Fibroblast of skin of right biceps (primary cell): Measurements from ENCODE around the gene ITPR2.

Experiments used
- DNase-seq: peaks from one replicate; pipeline ENCODE4 v3.0.0-alpha.2; 2013

ITPR2 gene

DNA sequence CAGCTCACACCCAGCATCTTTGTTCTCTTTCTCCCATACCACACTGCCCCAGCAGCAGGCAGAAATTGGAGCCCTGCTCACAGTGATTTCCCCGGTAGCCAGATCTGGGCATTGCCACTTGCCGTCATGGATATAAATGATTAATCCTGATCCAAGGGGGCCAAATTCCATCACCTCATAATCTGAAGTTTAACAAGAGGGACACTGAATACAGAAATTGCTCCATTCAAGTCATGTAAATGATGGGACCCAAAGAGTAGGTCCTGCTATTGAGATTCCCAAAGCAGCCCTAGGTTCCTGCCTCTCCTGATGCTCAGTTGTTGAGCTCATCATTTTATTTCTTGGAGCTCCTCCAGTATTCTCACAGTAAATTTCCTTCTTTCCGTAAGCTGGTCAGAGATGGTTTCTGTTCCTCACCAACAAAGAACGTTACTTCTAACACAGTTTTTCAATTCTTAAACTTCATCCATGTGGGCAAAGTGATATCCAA lies 11.7 kb downstream of the ITPR2 start:
- DNase-seq = peak; percentile 37

DNA sequence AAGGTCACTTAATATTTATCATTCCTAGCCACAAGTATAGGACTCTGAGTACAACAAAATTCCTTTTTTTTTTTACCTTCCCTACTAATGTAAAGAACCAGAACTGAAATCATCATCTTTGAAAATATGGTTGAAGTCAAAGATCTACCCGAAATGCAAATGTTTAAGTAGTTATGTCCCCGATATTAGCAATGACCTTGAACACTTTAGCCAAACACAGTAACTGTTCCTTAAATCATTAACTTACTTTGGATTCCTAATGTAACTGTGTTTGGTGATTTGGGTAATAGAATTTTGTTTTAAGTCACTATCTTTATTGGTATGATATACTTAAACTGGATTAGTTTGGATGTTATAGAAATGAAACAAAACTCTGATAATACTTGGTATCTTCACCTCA lies 14.4 kb downstream of the ITPR2 start:
- no peak for DNase-seq

DNA sequence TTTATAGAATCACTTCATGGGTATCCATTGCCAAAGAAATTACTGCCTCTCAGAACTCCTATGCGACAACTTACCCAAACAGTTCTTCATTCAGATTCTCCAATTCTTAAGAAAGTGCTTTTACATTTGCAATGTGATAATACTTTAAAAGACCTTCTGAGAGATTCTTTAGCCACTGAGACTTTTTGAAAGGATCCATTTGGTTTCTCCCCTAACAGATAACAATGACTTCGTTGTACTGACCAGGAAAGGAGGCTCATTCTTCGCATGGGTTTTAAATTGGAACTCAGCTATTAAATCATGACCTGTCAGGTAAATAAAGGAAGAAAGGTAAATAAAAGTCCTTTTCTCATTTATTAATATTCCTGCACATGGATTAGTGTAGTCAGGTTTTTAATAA lies 14.8 kb downstream of the ITPR2 start:
- no peak for DNase-seq

DNA sequence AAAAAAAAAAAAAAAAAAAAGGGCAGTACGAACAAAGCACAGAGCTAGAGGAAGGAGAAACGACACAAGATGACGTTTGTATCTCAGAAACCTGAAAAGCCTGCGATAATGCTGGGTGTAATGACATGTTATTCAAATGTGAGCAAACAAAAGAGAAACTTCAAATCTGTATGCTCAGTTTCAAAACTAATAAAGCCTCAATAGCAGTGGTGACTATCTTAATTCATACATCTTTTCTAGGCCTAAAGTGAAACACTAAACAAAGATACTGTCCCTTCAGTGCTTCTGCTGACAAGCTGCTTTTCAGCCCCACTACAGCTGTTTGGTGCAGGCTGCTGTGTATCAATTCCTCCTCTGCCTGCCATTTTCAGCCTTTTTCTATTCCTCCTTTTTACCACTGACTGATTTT lies 15.8 kb downstream of the ITPR2 start:
- no peak for DNase-seq

DNA sequence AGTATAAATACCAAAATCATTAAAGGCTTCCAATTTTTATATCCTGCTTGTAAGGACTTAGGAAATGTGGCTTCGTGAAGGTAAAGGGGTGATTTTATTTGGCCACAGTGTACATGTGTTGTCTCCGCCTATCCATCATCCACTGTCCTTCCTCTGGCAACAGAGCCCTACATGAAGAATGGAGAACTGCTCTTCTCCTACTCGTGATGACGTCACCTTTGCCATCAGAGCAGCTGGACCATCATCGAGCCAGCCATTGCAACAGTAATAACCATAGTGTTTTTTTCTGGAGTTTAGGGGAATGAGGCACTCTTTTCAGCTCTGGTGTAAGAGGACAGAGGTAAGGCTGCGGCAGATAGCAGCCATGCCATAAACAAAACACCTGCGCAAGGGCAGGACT lies 19.2 kb downstream of the ITPR2 start:
- no peak for DNase-seq

DNA sequence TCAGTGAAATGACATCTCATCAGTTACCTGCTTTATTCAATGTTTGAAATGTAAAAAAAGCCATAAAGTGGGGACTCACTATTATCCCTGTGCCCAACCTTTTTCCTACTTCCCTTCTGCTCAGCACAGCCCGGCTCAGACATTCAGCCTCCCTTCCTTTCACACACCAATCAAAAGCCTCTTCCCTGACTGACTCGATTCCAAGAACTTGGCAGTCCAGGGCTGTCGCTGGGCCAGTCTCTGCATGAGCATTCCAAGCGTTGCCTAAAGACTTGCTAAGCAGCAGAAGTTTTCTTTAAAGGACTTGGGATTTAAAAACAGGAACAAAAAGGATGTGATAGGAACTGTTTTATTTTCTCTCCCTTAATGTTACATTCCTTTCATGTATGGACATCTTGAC lies 22.7 kb downstream of the ITPR2 start:
- peak; percentile 85 for DNase-seq

DNA sequence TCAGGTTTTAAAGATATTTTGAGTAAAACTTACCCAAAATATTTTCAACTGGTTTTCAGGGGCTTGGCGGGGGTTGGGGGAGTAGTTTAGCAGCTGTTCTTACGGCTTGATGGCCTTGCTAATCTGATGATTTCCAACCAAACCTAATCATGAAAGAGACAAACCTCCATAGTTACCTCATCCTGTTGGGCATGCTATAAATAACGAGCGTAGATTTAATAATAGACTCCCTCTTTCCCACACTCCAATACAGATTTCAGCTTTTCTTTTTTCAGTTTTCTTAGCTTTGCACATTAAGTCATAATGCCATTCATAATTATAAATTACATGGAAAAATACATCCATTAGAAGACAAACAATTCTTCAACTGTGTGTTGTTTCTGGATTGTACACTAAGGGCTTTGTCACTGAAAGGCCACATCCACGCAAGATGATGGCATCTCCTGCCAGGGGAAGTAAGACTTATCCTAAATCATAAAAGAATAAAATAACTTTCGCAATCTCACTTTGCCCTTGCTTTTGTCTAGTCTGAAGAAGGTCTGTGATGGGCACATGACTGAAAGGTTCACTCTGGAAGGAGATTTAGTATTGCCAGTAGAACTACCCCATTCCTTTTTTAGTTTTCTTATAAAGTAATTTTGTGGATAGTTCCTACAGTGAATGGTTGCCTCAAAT lies 23.2 kb downstream of the ITPR2 start:
- no peak for DNase-seq

DNA sequence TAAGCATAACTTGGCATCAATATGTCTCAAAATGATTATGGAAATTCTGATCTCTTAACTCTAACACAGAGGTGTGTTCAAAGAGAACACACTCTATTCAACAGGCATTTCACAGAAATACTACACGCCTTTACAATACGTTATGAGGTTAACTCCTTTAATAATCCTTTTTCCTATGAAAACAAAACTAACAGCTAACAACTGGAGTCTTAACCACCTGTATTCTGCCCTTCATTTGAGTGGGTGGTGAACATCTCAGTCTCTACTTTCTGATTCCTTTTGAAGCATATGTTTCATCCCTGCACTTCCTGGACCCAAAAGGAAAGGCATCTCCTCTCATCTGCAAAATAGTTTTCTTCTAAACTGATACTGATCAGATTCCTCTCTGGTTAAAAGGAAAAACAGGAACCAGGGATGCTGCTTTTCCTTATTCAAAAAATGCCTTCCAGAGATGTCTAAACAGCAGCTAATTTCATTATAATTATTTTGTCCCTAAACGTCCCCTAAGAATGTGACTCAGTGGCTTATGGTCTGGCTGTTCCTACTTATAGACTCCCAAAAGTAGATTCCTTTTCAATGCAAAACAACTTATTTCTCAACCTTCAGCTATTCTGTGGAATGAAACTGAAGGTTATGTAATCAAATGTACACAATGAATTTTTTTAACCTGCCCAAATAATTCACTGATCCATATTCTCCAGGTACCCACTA lies 24.1 kb downstream of the ITPR2 start:
- DNase-seq = no peak

DNA sequence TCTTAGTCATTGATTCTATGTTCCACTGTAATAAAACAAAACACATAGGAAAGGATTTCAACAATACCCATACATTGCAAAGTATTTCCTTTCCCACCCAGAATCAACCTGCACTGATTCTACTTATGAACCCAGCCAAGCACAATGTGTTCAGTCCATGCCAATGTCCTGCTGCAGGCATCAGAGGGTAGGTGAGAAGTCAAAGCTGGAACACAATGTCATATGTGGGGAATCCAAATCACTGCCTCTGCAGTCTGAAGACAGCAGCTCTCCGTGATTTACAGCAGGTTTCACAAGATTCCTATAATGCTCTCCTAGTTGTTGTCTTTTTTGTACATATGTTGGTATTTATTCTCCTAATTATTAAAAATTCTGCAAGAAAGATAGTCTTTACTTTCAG lies 25.7 kb downstream of the ITPR2 start:
- no peak for DNase-seq

DNA sequence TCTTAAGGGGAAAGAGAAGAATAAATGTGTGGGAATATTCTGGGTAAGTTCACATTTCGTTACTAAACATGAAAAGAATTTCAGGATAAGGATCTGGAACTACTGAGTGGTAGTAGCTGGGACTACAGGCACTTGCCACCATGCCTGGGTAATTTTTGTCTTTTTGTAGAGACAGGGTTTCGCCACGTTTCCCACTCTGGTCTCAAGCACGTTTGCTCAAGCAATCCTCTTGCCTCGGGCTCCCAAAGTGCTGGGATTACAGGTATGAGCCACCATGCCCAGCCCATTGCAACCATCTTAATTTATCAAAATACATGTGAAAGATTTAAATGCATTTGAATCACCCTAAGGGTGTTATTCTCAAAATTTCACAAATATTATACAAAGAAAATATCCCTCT lies 26.4 kb downstream of the ITPR2 start:
- no peak for DNase-seq

DNA sequence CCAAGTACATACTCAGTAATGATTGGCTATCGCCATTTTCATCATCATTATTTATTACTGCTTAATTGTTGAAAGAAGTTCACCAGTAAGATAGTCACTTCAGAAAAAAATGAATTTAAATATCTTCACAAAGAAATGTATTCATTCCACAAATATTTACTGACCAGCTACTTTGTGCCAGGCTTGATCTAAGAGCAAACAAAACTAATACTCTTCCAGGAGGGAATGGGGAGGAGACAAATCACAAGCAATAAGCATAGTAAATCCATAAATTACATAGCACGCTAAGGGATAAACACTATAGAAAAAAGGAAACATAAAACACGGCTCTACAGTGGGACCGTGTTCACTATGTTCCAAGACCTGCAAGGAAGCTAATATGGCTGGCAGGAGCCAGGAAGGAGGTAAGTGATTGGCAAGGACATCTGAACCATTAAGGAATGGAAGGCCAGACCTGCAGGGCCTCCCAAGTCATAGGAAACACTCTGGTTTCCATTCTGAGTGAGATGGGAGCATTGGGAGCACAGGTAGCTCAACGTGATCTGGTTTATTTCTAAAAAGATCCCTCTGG lies 27.5 kb downstream of the ITPR2 start:
- DNase-seq = no peak

DNA sequence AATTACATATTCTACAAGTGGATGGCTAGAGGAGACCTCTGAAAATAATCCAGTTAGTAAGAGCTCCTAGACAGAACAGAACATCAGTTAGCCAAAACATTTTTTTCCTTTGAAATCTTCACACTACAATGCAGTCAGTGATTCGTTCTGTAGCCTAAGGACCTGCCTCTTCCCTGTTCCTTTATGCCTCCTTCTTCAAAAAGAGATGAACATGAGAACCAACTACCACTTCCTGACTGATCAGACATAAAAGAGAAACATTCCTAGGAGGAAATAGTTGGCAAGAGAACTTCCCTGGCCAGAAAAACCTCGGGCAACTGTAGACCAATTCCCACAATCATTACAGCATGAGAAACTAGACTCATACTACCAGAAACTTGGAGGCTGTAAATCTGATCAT lies 29.4 kb downstream of the ITPR2 start:
- peak; percentile 42 for DNase-seq

DNA sequence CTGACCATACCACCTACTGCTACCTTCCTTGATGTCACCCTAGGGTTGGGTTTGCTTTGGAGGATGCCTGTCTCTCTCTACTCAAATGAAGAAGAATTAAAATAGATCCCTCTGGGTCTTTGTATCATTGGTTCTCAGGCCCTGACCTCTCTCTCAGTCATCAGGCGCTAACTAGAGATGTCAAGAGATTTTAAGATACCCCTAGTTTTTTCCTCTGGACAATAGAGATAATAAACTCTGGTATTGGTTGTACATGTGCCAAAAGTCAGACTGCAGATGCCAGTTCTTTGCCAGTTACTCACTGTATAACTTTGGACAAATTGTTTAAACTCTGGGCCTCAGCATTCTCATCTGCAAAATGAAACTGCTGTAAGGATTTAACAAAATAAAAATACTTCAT lies 31.5 kb downstream of the ITPR2 start:
- DNase-seq = no peak

DNA sequence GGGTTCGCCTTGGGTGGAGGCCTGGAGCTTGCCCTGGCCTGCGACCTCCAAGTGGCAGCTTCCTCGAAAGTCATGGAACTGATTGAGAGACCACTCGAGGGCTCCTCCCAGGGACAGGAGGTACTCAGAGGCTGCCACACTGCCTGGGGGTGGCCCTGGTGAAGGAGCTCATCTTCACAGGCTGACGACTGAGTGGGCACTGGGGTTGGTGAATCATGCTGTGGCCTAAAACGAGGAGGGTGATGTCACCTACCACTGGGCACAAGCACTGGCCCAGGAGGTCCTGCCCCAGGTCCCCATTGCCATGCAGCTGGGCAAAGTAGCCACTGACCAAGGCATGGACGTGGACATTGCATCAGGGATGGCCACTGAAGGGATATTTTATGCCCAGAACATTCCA lies 32.1 kb downstream of the ITPR2 start:
- no peak for DNase-seq

DNA sequence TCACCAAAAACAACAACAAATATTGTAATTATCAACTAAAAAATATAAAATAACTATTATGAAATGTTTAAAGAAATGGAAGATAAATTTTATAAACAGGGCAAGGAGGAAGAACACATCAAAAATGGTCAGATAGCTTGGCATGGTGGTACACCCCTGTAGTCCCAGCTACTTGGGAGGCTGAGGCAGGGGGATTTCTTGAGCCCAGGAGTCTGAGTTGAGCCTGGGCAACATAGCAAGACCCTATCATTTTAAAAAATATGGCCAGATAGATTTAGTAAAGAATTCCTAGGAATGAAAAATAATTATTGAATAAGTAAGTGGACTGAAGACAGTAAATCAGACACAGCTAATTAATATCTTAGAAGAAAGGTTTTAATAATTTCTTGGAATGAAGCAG lies 32.6 kb downstream of the ITPR2 start:
- DNase-seq = no peak

DNA sequence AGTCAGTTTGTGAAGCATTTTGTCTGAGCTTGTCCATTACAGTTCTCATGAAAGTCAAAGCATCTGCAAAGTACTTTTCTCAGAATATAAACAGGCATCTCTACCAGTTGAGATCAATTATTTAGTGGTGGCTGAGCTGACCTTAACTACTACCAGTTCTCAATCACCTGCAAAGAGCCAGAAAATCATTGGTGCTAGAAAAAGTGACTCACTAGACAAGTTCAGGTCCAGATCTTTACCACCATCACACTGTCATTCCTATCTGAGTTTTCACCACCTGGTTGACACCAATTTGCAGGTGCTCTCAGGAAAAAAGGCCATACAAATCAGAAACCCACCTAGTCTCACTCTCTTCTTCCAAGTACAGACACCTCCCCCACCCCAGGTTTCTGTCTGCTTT lies 33.3 kb downstream of the ITPR2 start:
- no peak for DNase-seq

DNA sequence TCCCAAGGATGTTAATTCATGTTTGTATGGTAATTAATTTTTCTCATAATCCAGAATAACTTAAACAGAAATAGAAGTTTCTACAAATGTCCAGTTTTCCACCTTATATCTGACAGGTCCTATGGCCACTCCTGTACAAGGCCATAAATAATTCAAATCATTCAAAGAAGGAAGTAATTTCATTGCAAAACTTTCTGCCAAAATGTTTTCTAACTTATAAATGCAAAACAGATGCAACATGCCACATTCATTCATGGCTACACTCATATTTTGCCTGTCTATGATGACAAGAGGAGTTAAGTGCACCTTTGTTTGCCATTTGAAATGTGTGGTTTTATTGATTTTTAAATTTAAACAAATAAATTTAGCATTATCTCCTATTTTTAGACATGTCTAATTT lies 34.4 kb downstream of the ITPR2 start:
- no peak for DNase-seq

DNA sequence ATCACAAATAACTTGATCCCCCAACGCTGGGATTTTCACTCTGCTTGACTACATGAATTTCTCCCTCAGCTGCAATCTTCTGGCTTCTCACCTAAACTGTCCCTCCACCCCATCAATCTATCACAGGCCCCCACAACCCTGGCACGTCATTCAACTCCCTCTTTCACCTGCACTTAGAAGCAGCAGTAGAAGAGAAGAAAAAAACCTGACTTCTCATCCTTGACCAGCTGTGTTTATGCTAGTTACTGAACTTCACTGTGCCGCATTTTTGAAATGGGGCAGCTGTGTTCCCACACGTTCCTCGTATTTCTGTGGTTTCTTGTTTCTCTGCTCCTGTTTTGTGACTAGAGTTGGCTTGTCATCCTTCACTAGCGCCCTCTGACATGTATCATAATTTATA lies 35.0 kb downstream of the ITPR2 start:
- DNase-seq = peak; percentile 46

DNA sequence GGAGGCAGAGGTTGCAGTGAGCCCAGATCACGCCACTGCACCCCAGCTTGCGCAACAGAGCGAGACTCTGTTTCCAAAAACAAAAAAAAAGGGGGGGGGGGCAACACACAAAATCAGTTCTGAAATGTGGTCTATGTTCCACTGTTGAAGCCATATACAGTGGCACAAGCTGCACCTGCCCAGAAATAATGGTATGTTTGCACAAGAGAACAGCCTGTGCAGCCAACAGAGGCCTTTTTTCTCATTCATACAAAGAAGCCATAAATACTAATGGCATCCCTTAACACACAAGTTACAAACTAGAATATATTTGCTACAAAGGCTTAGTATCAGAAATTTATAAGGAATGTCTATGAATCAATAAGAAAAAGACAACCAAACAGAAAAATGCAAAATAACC lies 37.1 kb downstream of the ITPR2 start:
- DNase-seq = no peak

DNA sequence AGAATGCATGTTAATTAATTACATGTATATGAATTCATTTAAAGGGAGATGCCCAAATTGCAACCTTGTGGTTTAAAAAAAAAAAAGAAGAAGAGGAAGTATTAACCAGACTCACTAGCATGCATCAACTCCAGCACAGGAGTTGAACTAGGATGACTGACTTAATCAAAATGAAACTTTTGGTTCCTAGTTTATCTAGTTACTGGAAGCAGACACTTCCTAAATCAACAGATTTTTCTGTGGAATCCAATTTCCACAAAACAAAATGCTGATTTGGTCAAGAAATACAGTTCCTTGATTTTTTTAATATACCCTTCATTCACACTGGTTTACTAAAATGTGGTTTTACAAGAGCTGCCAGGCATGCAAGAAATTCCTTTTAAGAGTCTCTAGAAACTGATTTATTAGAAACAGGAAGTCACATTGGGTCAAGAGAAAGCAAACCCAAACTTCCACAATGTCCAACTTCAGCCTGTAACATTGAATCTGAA lies 41.6 kb downstream of the ITPR2 start:
- peak; percentile 52 for DNase-seq

DNA sequence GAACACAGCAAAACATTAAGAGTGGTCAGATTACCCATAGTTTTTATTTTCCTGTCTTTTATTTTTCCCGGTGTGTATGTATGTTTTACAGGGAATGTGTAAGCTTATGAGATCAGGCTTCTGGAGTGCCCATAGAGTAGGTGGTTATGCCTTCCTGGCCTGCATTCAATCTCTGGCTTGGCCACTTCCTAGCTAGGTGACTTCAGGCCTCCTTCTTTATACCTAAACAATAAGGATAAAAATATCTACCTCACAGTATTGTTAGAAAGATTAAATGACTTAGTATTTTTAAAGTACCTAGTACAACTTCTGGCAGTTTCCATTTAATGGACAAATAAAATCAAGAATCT lies 42.4 kb downstream of the ITPR2 start:
- DNase-seq = no peak

DNA sequence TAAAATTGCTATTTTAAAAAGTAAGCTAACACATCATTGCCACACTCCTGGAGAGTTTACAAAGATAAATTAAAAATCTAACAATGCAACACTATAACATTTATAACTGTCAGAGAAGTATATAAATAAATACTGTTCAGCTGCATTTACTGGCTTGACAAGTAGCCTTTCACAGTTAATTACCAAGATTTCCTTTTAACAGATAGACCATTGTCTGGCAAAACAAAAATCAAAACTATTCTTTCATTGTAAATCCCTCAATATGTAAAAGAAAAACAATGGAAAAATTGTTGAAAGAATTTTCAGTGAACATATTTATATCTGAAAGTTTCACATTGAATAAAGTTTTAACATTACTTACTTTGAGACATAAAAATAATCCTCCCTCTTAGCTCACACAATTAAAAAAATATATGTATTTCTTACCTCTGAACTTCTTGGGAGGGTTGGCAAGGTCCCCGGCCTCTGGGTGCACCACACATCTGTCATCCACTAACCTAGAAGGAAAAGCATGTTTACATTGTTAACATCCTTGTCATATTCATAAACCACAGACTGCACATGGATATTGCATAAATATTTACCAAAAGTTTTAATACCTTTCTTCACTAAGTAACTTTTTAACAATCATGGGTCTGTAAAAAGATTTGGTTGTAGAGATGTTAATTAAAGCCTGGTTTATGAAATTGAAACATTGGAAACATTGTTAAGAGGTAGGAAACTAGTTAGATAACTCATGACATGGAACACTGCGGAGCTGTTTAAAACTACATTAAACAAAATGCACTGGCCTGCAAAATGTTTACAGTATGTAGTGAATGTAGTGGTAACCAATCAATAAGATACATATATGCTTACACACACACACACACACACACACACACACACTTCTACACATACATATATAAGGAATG lies 43.0 kb downstream of the ITPR2 start:
- DNase-seq = peak; percentile 79

DNA sequence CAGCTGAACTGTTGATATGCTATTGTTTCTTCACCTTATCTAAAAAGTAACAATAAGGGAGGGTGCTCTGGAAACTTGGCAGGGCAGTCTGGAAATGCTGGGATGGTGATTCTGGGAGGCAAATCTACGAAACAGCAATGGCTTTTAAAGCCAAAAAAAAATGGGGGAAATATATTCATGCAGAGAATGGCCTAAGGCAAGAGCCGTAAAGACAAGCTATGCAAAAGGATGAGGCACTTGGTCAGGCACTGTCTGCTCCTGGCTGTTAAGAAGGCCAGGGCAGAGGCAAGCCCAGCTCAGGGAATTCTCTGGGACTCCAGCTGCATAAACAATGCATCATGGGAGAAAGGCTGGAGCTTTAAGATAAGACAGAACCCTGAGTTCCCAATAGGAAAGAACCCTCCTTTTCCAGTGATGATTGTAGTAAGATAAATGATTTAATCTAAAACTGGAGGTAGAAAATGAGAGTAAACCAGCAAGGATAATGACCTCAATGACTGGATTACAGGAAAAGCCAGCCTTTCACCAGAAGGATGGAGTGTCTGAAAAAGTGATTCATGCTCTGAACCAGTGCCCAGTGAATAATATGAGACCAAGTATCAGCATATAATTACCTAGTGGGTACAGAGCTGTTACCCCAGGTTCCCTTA lies 46.0 kb downstream of the ITPR2 start:
- DNase-seq = peak; percentile 87
